GM18517 (cell line): Measurements from ENCODE around the gene PRCC.

Experiments used
- ATAC-seq: cut with Tn5 transposase; IDR thresholded peaks from one replicate; pipeline ENCODE4 v1.9.1; 2021; ENCODE audit warnings: mild to moderate bottlenecking, moderate library complexity; ENCODE audit not compliant: unreplicated experiment

Gene PRCC

DNA sequence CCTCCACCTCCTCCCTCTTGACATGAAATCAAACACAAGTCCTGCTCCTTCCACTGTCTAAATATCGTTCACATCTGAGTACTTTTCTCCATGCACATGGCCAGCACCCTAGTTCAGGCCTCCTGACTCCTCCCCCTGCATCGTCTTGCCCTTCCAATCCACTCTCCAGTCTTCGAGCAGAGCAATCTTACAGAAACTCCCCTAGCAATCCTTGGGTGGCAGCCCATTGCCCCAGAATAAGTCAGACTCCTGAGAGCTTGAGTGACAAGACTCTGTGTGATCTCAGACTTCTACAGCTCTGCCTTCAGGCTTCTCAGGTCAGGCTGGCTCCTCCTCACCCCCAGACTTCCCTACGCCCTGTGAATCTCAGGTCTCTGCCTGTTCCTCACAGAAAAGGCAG, 43.8 kb downstream of the PRCC start:
- no peak for ATAC-seq

DNA sequence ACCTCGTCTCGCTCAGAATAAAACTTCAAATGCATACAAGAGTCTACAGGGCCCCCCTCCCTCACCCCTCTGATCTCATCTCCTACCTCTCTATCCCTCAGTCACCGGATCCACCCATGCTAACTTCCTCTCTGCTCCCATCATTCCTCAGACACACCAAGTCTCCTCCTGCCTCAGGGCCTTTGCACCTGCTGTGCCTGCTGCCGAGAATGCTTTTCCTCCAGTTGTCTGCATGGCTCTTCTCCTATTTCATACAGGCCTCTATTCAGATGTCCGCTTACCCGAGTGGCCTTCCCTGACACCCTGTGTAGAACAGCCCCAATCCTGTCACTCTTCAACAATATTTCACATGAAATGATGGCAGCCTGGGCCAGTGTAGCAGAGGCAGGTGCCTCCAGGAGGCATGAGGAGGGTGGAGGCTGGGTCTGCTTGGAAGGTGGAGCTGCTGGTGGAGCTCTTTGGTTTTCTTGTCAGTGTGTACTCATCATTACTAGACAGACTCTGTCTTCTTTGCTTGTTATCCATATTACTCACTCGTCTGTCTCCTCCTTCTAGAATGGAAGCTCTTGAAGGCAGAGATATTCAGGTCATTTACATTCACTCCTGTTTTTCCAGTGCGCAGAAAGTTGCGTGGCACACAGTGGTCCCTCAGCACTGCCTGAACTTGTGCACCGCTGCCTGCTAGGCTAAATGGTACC, 45.1 kb downstream of the PRCC start:
- no peak for ATAC-seq

DNA sequence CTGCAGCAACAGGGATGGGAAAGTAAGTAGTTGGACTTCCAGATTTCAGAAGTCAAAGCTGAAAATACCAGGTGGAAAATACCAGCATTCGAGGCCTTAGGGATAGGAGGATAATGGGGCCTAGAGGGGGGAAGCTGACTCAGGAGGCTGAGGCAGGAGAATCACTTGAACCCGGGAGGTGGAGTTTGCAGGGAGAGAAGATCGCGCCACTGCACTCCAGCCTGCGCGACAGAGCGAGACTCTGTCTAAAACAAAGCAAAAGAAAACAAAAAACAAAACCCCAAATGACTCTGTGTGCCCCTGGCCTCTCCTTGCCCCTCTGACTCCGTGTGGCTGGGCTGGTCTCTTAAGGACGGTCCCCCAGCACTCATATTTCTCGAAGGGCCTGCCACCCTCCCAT, 46.0 kb downstream of the PRCC start:
- ATAC-seq = no peak

DNA sequence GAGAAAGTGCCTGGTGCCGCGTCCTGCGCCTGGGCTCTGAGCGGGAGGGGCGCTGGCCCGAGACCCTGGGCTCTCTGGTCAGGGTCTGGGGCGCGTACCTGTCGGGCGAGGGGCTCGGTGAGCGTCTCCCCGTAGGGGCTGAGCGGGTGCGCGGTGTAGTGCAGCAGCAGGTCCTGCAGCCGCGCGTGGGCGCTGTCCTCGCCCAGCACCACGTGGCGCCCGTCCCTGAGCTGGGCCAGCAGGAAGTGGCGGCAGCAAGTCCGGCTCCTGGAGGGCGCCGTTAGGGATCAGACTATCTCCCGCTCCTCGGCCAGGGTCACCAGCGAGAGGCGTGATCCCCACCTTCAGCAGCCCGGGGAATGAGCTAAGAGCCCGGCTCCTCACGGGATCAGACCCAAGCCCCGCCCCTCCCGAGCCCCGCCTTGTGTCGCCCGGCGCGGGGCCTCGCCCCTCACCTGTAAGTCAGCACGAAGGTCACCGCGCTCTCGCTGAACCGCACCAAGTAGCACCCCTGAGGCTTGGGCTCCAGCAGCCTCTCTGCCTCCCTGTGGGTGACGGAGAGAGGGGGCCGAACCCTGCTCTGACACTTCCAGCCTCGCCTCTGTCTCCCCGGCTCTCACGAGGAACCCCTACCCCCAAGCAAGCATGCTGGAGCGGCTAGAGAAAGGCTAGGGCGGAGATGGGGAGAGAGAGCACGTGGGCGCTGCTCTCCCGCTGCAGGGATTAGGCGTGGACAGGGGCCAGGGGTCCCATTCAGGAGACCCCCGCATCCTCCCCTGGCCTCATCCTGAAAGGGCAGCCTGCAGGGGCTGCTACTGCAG, 46.6 kb downstream of the PRCC start:
- ATAC-seq = no peak

DNA sequence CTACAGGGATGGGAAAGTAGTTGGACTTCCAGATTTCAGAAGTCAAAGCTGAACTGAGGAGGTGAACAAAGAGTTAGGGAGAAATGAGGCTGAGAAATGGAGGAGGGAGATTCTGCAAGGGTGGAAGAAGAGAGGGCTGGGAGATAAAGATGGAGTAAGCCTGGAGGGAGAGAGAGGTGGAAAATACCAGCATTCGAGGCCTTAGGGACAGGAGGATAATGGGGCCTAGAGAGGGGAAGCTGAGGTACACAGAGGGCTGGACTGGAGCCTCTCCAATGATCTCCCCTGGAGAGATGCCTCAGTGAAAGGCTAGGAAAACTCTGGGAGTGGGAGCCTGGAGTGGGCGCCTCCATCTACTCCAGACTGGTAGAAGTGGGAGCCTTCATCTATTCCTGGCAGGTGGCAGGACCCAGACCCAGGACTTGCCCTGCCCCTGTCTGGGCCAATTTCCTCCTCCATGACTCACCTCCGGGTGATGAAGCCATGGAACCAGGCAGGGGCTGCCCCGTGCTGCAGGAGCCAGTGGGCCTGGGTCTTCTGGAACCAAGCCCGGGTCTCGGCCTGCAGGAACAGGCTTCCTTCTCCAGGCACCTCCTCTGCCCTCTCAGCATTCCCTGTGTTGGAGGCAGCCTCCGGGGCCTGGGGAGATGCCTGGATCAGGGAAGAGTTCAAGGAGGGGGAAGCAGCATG, 47.4 kb downstream of the PRCC start:
- ATAC-seq = no peak

DNA sequence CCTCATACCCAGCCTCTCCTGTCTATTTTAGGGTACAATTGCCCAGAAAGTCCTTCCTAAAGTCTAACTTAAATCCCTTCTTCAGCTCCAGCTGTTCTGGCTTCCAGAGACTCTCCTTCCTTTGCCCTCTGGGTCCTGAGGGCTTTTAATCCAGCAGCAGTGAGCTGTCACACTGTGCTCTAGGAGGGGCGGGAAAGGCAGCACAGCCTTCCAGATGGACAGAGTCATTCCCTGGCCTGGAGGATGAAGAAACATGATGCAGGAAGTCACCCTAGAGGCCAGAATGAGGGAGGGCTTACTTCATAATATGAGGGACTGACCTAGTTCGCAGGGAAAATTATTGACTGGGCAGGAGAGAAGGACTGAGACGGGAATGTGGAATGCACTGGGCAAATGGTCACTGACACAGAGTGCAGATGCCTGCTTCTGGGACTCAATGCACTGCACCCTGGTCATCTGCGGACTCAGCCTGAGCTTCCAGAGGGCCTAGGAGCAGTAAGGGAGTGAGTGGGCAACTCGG, 48.0 kb downstream of the PRCC start:
- no peak for ATAC-seq

DNA sequence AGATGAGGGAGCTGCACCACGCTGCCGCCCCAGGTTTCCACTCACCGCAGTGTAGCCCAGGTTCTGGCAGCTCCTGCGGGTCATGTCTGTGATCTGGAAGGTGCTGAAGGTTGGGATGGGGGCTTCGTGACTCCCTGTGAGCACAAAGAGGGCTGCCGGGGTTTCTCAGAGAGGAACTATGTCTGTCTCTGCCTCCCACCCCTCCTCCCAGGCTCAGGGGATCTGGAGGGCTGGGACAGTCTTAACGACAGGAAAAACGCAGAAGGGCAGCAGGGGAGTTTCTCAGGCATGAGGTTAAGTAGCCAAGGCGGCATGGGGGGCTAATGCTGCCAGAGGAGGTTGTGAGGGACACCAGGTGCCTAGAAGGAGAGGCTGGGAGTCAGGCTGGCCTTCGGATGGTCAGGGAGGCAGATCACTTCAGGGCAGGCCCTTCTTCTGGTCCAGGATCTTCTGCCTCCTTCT, 48.7 kb downstream of the PRCC start:
- ATAC-seq = no peak

DNA sequence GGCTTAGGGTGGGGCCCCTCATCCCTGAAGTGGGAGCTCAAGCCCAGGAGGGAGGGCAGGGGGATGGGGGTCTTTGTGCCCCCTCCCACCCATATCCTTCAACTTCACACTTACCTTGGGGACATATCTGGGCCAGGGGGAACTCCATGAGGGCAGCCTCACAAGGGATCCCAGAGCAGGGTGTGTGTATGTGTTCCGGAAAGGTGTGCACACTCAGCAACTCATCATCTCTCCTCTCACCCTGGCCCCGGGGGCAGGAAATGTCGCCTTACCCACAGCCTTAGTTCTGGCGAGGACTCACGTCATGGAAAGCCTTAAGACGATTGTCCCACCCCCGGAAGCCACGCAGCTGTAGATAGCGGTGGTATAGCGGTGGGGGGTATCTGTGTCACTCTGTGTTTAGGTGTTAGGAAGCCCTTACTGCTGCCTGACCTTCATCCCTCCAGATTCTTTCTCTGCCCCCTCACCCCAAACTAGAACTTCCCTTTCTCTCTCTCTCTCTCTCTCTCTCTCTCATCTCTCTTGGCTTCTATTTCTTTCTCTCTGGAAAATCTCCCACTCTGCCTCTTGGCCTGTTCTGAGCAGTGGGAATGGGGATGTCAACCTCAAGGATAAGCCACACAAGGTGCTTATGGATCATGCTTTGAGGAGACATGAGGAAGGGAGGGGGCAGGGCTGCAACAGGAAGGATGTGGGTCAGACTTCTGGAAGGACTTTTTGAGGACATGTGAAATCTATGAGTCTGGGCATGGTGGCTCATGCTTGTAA, 49.4 kb downstream of the PRCC start, which contains the start of gene SH2D2A:
TSS of gene SH2D2A (minus strand) at position 288 of the 768 bp plus-strand sequence. CDS start at position 148, 140 bp downstream.
- ATAC-seq = peak; percentile 65

DNA sequence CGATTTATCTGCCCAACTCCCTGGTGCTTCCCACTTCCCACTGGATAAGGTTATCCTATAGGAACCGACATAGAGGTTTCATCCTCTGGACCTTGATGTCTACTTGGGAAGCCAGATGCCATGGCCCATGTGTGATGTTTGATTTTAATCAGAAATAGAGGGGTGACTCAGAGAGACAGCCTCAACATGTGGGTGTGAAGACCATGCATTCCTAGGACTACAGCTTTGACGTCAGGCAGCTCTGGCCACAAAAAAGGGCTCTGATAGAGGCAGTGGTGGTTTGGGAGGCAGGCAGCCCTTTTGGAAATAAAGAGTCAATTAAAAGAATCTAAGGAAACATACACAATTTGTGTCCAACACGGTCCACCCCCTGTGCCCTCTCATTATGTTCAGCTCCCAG, 54.5 kb downstream of the PRCC start:
- ATAC-seq = no peak

DNA sequence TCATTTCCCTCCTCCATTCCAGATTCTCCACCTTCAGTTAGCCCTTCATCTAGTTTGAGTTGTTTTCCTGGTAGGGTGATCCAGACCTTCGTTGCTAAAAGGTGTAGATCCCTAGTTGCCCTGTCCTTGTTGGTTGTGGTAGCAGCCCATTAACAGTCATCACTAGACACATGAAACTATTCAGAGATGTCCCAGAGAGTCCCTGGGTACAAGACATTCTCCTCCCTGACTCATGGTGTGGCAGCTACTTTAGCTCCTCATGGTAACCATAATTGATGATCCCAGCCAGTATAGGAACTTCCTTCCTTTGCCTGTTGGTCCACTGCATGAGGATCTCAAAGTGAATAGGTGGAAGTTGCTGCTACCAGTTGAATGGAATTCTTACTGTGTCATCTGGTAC, 55.3 kb downstream of the PRCC start:
- no peak for ATAC-seq

DNA sequence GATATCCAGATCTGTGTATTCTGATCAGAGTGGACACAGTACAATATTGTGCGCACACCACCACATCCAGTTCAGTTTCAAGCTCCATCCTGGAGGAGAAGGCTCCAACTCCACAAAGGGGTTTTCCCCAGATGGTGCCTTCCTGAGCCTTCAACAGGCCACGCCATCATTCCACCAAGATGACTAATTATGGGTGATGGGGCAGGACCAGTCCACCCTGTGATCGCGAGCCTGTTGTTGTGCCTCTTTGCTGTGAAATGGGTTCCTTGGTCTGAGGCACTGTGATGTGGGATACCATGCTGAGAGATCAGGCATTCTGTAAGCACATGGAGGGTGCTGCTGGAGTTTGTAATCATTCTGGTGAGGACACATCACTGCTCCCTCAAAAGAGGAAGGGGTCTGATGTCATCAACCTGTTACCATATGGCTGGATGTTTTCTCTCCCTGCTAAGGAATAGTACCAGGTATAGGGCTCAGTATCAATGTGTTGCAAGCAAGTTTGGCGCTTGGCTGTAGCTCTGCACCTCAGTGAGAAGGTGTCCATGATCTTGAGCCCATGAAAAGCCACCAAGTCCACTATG, 56.0 kb downstream of the PRCC start:
- no peak for ATAC-seq

DNA sequence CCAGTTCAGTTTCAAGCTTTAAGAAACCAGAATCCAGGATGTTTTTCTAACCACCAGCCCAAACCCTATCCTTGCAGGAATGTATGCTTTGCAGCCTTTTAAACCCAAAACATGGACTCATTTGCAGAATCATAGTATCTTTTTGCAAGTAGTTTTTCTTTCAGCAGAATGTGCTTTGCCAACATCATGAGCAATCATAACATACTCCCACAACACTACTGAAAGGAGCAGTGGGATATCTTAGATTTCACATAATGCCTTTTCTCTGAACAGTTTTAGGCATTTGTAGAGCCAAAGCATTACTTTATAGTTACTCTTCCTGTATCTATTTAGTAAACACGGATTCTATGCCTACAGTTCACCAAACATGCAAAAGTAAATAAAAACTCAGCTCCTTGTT, 59.3 kb downstream of the PRCC start:
- no peak for ATAC-seq

DNA sequence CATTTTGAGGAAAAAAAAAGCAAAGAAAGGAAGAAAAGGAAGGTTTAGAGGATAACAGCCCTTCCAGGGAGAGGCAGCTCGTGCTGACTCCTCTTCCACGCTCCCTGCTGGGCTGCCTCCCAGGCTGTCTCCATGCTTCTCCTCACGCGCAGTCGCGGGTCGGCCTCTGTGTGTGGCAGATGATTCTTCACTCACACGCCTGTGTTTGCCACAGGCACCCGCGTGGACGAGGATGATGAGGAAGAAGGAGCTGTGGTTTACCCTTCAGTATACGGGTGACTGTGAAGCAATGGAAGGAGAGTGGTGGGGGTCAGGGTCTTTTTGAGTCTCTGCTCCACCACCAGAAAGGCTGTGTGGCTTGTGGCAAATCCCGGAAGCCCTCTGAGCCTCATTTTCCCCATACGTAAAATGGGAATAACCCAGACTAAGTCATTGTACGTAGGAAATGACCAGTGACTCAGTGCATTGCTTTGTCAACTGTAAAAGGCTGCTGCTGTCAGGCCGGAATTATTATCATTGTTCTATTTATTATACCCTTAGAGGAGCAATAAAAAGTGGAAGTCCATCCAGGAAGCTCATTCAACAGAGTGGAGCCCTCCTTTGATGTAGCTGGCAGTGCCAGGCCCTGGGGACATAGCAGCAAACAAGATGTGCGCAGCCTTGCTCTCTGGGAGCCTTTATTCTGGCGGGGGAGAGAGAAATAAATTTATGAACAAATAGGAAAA, 61.2 kb downstream of the PRCC start:
- no peak for ATAC-seq

DNA sequence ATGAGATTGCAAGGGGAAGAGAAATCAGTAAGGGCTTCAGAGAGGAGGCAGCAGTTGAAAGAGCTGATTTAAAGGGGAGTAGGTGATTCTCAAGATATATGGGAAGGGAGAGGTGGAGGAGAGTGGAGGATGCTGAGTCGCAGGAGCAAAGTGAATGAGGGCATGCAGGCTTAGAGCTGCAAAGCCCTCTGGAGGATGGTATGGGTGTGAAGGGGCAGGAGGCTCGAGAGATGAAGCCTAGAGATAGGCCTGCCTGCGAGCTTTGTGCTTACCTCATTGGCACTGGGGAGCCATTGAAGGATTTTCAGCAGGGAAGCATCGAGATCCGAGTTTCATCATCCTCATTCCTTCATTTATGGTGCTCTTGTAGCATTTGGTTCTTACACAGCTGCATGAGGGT, 65.1 kb downstream of the PRCC start:
- no peak for ATAC-seq

DNA sequence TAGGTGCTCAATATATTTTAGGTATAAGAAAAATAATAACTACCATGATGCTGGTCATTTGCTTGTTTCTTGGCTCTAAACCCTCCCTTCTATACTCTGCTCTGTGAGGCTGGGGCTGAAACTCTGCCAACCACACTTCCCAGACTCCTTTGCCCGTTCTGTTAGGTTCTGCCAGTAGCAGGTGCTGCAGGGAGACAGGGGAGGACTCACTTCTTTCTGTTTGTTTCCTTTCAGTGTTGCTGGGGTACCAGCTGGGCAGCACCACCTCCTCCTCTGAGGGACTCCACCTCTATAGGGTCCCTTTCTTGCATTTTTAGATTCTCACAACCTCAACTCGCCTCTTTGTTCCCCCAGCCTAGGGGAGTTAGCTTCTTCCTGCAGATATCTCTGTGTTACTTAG, 66.3 kb downstream of the PRCC start:
- no peak for ATAC-seq

DNA sequence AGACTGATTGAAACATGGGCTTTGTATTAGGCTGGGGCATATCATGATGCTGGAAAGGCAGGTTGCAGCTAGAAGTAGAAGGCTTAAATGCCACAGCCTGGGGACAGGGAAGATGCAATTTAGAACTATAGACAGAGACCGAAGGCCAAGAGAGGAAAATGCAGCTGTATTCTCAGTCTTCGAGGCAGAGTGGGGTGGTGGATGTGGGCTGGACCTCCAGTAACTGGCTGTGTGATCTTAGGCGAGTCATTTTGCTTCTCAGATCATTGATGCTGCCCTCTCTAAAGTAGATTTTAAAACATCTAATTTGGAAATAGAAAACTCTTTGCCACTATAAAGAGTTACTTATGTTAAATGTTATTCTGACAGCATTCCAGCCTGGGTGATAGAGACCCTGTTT, 67.0 kb downstream of the PRCC start:
- no peak for ATAC-seq

DNA sequence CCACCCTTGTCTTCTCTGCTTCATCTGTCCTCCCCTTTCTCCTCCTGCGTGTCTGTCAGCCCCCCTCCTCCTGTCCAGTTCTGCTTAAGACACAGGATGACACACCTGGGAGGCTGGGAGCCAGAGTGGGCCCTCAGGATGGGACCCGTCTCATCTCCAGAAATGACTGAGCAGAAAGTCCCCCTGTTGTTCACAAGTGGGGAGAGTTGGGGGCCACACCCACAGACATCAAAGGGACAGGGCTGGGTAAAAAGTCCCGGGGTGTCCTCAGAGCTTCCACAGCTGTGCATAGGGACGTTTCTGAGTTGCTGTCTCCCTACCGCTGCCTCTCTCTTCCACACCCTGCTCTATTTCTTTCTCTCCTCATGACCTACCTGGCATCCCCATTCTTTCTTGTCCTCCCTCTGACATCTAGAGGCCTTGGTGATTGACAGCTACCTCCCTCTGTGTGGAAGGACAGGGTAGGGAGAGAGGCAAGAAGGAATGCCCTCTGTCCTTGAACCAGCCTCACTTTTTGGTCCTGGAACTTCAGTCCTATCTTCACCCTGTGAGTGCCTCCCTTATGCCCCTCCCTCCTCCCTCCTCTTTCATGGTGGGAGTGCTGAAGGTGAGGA, 68.8 kb downstream of the PRCC start:
- ATAC-seq = no peak

DNA sequence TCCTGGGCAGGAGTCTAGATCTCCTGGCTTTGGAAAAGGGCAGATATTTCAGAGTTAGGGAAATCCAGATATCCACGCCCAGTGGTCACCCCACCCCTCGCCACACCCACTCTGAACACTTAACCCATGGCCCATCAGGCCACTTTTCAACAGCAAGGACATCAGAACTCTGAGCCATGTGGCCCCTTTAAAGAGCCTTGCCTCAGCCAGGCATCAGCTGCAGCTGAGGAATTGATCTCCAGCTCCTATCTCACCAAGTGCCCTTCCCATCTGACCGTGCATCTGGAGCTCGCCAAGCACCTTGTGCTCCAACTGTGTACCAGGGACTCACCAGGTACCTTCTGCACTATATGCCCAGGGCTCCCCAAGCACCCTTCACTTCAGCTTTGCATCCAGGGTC, 69.6 kb downstream of the PRCC start:
- ATAC-seq = no peak

DNA sequence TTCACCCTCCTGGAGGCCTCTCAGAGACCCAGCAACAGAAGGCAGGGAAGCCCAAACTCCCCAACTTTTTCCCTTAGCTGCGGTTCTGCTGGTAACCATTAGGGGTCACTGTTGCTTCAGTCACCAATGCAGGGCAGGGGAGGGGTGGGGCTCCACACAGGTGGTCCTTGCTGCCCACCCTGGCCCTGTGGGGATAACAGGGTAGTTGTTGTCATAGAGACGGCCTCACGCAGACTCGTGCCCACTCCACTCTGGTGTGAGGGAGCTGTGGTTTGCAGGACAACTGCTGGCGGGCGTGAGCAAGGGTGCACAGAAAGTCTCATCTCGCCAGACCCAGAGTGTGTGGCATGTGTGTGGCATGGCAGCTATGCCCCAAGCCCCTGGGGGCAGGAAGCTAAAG, 71.6 kb downstream of the PRCC start:
- no peak for ATAC-seq
